HEK293 (cell line): Measurements from ENCODE around the gene AQP10.

Experiments used
- AEBP2 ChIP-seq: fragments of 450-650 bp; formaldehyde crosslinking; IDR thresholded peaks from 2 replicates; pipeline ENCODE4 v1.5.1; 2016; ENCODE audit warnings: missing biosample characterization, missing genetic modification characterization, borderline replicate concordance
- BCL6B ChIP-seq: fragments of 450-650 bp; formaldehyde crosslinking; IDR thresholded peaks from 2 replicates; pipeline ENCODE4 v1.5.1; 2017; ENCODE audit warnings: missing biosample characterization, missing genetic modification characterization
- GLI4 ChIP-seq: fragments of 450-650 bp; formaldehyde crosslinking; IDR thresholded peaks from 2 replicates; pipeline ENCODE4 v1.5.1; 2016; ENCODE audit warnings: missing biosample characterization, missing genetic modification characterization
- SP7 ChIP-seq: fragments of 450-650 bp; formaldehyde crosslinking; IDR thresholded peaks from 2 replicates; pipeline ENCODE4 v1.5.1; 2016; ENCODE audit warnings: missing biosample characterization, missing genetic modification characterization
- TCF7L2 ChIP-seq: IDR thresholded peaks from 2 replicates; pipeline ENCODE4 v1.6.1; 2011; ENCODE audit warnings: low read depth, mild to moderate bottlenecking, inconsistent platforms, low read length, moderate library complexity, borderline replicate concordance
- ZBTB11 ChIP-seq: fragments of 450-650 bp; formaldehyde crosslinking; conservative IDR thresholded peaks from 2 replicates; pipeline ENCODE4 v1.5.1; 2016; ENCODE audit warnings: low read depth, missing biosample characterization, missing genetic modification characterization
- ZNF10 ChIP-seq: fragments of 450-650 bp; formaldehyde crosslinking; IDR thresholded peaks from 2 replicates; pipeline ENCODE4 v1.5.1; 2017; ENCODE audit warnings: missing biosample characterization, missing genetic modification characterization
- ZNF121 ChIP-seq: fragments of 450-650 bp; formaldehyde crosslinking; IDR thresholded peaks from 2 replicates; pipeline ENCODE4 v1.5.1; 2016; ENCODE audit warnings: missing biosample characterization, missing genetic modification characterization
- ZNF132 ChIP-seq: fragments of 450-650 bp; formaldehyde crosslinking; IDR thresholded peaks from 2 replicates; pipeline ENCODE4 v1.5.1; 2017; ENCODE audit warnings: missing biosample characterization, missing genetic modification characterization, borderline replicate concordance
- ZNF18 ChIP-seq: fragments of 450-650 bp; formaldehyde crosslinking; IDR thresholded peaks from 2 replicates; pipeline ENCODE4 v1.5.1; 2016; ENCODE audit warnings: missing biosample characterization, missing genetic modification characterization
- ZNF23 ChIP-seq: fragments of 450-650 bp; formaldehyde crosslinking; IDR thresholded peaks from 2 replicates; pipeline ENCODE4 v1.5.1; 2016; ENCODE audit warnings: missing biosample characterization, missing genetic modification characterization, borderline replicate concordance
- ZNF266 ChIP-seq: fragments of 450-650 bp; formaldehyde crosslinking; IDR thresholded peaks from 2 replicates; pipeline ENCODE4 v1.5.1; 2016; ENCODE audit warnings: missing biosample characterization, missing genetic modification characterization, low read depth
- ZNF311 ChIP-seq: fragments of 450-650 bp; formaldehyde crosslinking; IDR thresholded peaks from 2 replicates; pipeline ENCODE4 v1.5.1; 2017; ENCODE audit warnings: missing biosample characterization, missing genetic modification characterization, borderline replicate concordance
- ZNF391 ChIP-seq: fragments of 450-650 bp; formaldehyde crosslinking; IDR thresholded peaks from 2 replicates; pipeline ENCODE4 v1.5.1; 2016; ENCODE audit warnings: low read depth, missing biosample characterization, missing genetic modification characterization, borderline replicate concordance
- ZNF423 ChIP-seq: fragments of 450-650 bp; formaldehyde crosslinking; IDR thresholded peaks from 2 replicates; pipeline ENCODE4 v1.5.1; 2016; ENCODE audit warnings: missing biosample characterization, missing genetic modification characterization
- ZNF473 ChIP-seq: fragments of 450-650 bp; formaldehyde crosslinking; IDR thresholded peaks from 2 replicates; pipeline ENCODE4 v1.5.1; 2017; ENCODE audit warnings: missing biosample characterization, missing genetic modification characterization
- ZNF48 ChIP-seq: fragments of 450-650 bp; formaldehyde crosslinking; IDR thresholded peaks from 2 replicates; pipeline ENCODE4 v1.5.1; 2016; ENCODE audit warnings: missing biosample characterization, missing genetic modification characterization
- ZNF510 ChIP-seq: fragments of 450-650 bp; formaldehyde crosslinking; IDR thresholded peaks from 2 replicates; pipeline ENCODE4 v1.5.1; 2018; ENCODE audit warnings: mild to moderate bottlenecking, missing genetic modification characterization, missing biosample characterization; ENCODE audit not compliant: insufficient replicate concordance
- ZNF514 ChIP-seq: fragments of 450-650 bp; formaldehyde crosslinking; IDR thresholded peaks from 2 replicates; pipeline ENCODE4 v1.5.1; 2016; ENCODE audit warnings: missing biosample characterization, missing genetic modification characterization
- ZNF530 ChIP-seq: fragments of 450-650 bp; formaldehyde crosslinking; IDR thresholded peaks from 2 replicates; pipeline ENCODE4 v1.5.1; 2016; ENCODE audit warnings: low read depth, missing biosample characterization, missing genetic modification characterization
- ZNF623 ChIP-seq: fragments of 450-650 bp; formaldehyde crosslinking; IDR thresholded peaks from 2 replicates; pipeline ENCODE4 v1.5.1; 2016; ENCODE audit warnings: missing biosample characterization, missing genetic modification characterization
- ZNF670 ChIP-seq: fragments of 450-650 bp; formaldehyde crosslinking; IDR thresholded peaks from 2 replicates; pipeline ENCODE4 v1.5.1; 2016; ENCODE audit warnings: missing biosample characterization, missing genetic modification characterization, low read depth
- ZNF704 ChIP-seq: fragments of 450-650 bp; formaldehyde crosslinking; IDR thresholded peaks from 2 replicates; pipeline ENCODE4 v1.5.1; 2016; ENCODE audit warnings: missing biosample characterization, missing genetic modification characterization
- ZNF830 ChIP-seq: fragments of 450-650 bp; IDR thresholded peaks from 2 replicates; pipeline ENCODE4 v1.5.0; 2018; ENCODE audit warnings: missing biosample characterization, missing genetic modification characterization, low read depth, mild to moderate bottlenecking, moderate library complexity
- ZSCAN18 ChIP-seq: fragments of 450-650 bp; formaldehyde crosslinking; IDR thresholded peaks from 2 replicates; pipeline ENCODE4 v1.5.1; 2016; ENCODE audit warnings: missing biosample characterization, missing genetic modification characterization
- ZSCAN5A ChIP-seq: fragments of 450-650 bp; formaldehyde crosslinking; IDR thresholded peaks from 2 replicates; pipeline ENCODE4 v1.5.1; 2016; ENCODE audit warnings: missing biosample characterization, missing genetic modification characterization

The AQP10 gene

GRCh38 chr1:154324669-154325582, 4.0 kb downstream of the AQP10 start, which contains the start of gene ATP8B2 (continued):
- TF ChIP-seq AEBP2 (tag by site-specific recombination) (no peak), BCL6B (no peak), ZNF132 (no peak), ZNF18 (tag by site-specific recombination) (no peak), ZNF311 (tag by site-specific recombination) (no peak), ZNF530 (tag by site-specific recombination) (no peak), ZSCAN18 (no peak), ZBTB11 (tag by site-specific recombination) (no peak; the same call in none of the 2 replicates), GLI4 (tag by site-specific recombination) (no peak), ZNF391 (no peak), ZNF23 (no peak), ZNF473 (no peak), ZNF510 (tag by site-specific recombination) (no peak), TCF7L2 (no peak), ZNF623 (tag by site-specific recombination) (no peak), ZNF704 (tag by site-specific recombination) (no peak), ZNF121 (no peak), ZNF423 (tag by site-specific recombination) (no peak), ZSCAN5A (tag by site-specific recombination) (no peak), ZNF514 (tag by site-specific recombination) (no peak), ZNF10 (tag by site-specific recombination) (no peak), ZNF48 (tag by site-specific recombination) (no peak), ZNF830 (tag by site-specific recombination) (no peak), SP7 (tag by site-specific recombination) (peak; percentile 52; the same call in 1 of the 2 replicates), ZNF670 (no peak), ZNF266 (tag by site-specific recombination) (no peak)
